DND-41 (cell line): Measurements from ENCODE around the gene SLC35A5.

Experiments
- CTCF ChIP-seq: IDR thresholded peaks from 2 replicates; pipeline ENCODE4 v1.5.1; 2012; ENCODE audit warnings: borderline replicate concordance, low read length, moderate library complexity, mild to moderate bottlenecking; ENCODE audit not compliant: poor library complexity, severe bottlenecking; ENCODE audit errors: extremely low read depth
- EZH2 ChIP-seq: IDR thresholded peaks from 3 replicates; pipeline ENCODE4 v1.6.1; 2012; ENCODE audit warnings: borderline replicate concordance, low read depth, mild to moderate bottlenecking, moderate library complexity, low read length, inconsistent platforms; ENCODE audit not compliant: severe bottlenecking

DNA sequence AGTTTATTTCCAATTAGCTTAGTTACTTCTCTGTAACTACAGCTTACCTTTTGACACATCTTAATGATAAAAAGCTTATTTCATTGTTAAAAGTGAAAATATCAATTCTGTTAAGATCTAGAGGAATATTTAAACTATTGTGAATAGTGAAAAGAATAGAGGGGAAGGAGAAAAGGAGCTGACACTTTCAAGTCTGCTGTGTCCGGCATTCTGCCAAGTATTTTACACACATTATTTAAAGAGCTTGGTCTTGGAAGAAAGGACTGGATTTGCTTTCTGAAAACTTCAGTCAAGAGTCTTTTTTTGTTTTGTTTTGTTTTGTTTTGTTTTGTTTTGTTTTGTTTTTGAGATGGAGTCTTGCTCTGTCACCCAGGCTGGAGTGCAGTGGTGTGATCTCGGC is 44.3 kb downstream of the SLC35A5 start:
- TF ChIP-seq CTCF (no peak), EZH2 (no peak)
